C4-2B (cell line): Measurements from ENCODE around the gene EIF5A.

Source experiments
- ZFX ChIP-seq: fragments of 450-650 bp; IDR thresholded peaks from 2 replicates; pipeline ENCODE4 v1.6.1; 2017
- TF ChIP-seq, protein P1 (sequence below): fragments of 450-650 bp; conservative IDR thresholded peaks from 2 replicates; pipeline ENCODE4 v1.5.1; 2017; ENCODE audit warnings: mild to moderate bottlenecking

DNA sequence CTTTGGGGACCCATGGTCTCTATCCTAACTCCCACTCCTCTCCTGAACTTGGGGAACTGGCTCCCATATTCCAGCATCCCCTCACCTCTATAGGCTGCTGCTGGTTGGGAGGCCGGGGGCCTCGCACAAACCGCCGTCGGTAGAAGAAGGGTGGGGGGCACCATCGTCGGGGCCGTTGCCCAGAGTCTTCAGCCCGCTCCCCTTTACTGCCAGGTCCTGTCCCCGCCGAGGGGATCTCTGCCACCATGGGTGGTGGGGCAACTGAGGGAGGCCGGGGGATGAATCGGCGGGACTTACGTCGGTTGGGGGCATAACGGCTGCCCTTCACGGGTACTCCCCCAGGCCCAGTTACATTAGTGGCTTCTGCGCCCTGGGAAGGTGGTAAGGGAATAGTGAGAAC is 17.3 kb upstream of the EIF5A start:
- TF ChIP-seq, protein P1, sequence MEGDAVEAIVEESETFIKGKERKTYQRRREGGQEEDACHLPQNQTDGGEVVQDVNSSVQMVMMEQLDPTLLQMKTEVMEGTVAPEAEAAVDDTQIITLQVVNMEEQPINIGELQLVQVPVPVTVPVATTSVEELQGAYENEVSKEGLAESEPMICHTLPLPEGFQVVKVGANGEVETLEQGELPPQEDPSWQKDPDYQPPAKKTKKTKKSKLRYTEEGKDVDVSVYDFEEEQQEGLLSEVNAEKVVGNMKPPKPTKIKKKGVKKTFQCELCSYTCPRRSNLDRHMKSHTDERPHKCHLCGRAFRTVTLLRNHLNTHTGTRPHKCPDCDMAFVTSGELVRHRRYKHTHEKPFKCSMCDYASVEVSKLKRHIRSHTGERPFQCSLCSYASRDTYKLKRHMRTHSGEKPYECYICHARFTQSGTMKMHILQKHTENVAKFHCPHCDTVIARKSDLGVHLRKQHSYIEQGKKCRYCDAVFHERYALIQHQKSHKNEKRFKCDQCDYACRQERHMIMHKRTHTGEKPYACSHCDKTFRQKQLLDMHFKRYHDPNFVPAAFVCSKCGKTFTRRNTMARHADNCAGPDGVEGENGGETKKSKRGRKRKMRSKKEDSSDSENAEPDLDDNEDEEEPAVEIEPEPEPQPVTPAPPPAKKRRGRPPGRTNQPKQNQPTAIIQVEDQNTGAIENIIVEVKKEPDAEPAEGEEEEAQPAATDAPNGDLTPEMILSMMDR = no peak
- TF ChIP-seq ZFX = no peak
